B cell (primary cell): Measurements from ENCODE around the gene SPG7.

ENCODE experiments used
- EZH2 ChIP-seq: IDR thresholded peaks from 2 replicates; pipeline ENCODE4 v1.6.1; 2012; ENCODE audit warnings: borderline replicate concordance, low read depth, mild to moderate bottlenecking, moderate library complexity, low read length; ENCODE audit not compliant: insufficient read depth, poor library complexity, severe bottlenecking
- TF ChIP-seq, protein P1 (sequence below): fragments of 200-600 bp; IDR thresholded peaks from one replicate; pipeline ENCODE4 v1.8.0; 2022; ENCODE audit warnings: antibody characterized with exemption, mild to moderate bottlenecking

- TF ChIP-seq, protein P1, sequence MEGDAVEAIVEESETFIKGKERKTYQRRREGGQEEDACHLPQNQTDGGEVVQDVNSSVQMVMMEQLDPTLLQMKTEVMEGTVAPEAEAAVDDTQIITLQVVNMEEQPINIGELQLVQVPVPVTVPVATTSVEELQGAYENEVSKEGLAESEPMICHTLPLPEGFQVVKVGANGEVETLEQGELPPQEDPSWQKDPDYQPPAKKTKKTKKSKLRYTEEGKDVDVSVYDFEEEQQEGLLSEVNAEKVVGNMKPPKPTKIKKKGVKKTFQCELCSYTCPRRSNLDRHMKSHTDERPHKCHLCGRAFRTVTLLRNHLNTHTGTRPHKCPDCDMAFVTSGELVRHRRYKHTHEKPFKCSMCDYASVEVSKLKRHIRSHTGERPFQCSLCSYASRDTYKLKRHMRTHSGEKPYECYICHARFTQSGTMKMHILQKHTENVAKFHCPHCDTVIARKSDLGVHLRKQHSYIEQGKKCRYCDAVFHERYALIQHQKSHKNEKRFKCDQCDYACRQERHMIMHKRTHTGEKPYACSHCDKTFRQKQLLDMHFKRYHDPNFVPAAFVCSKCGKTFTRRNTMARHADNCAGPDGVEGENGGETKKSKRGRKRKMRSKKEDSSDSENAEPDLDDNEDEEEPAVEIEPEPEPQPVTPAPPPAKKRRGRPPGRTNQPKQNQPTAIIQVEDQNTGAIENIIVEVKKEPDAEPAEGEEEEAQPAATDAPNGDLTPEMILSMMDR = no peak
- TF ChIP-seq EZH2 = no peak
These were observed 90.0 kb downstream of the SPG7 start for GRCh38 chr16:89598199-89598598.
